Transverse colon (tissue), 4 donors: Measurements from ENCODE around the gene DCBLD2. TPM values are rescaled to one million over a fixed set of nuclear protein-coding genes. Genes with fewer than 3 reads are reported as not detected.

Experiments used
- DNase-seq: peaks from one replicate; pipeline ENCODE4 v3.0.0-alpha.2; 2019
- H3K27ac ChIP-seq, 4 donors: fragments of 200-600 bp; sonication (generic); 2 replicates each; pipeline ENCODE4 v1.5.1; 2016 to 2018; ENCODE audit warnings: inconsistent platforms in 4 of 4
- H3K27me3 ChIP-seq: fragments of 200-600 bp; sonication (generic); 2 replicates; pipeline ENCODE4 v1.5.1; 2017; ENCODE audit warnings: inconsistent platforms
- H3K36me3 ChIP-seq, 4 donors: fragments of 200-600 bp; sonication (generic); 2 replicates each; pipeline ENCODE4 v1.5.1; 2017 to 2019; ENCODE audit warnings: inconsistent platforms in 4 of 4
- H3K4me1 ChIP-seq, 4 donors: fragments of 200-600 bp; sonication (generic); 2 replicates each; pipeline ENCODE4 v1.5.1; 2017 to 2020; ENCODE audit warnings: inconsistent platforms in 4 of 4
- H3K4me3 ChIP-seq, 4 donors: fragments of 200-600 bp; sonication (generic); 1 replicate in 1 of 4; 2 replicates in 3 of 4; pipeline versions ENCODE4 v1.5.1 to v1.6.1; 2017 to 2019; ENCODE audit warnings: inconsistent platforms in 4 of 4
- H3K9me3 ChIP-seq, 2 donors: fragments of 200-600 bp; sonication (generic); 2 replicates each; pipeline ENCODE4 v1.5.1; 2017 to 2019; ENCODE audit warnings: inconsistent platforms in 2 of 2
- CTCF ChIP-seq, 5 experiments: fragments of 200-600 bp in 3 of 5; fragments of 450-650 bp in 2 of 5; sonication (generic) in 3 of 5; IDR thresholded peaks; 1 replicate in 2 of 5; 2 replicates in 3 of 5; pipeline ENCODE4 v1.5.1; 2016 to 2017; ENCODE audit warnings: antibody characterized with exemption in 5 of 5, inconsistent platforms in 3 of 5, mild to moderate bottlenecking in 2 of 5, moderate library complexity in 1 of 5
- EP300 ChIP-seq: sonication (generic); formaldehyde crosslinking; IDR thresholded peaks from one replicate; pipeline ENCODE4 v1.6.1; 2017; ENCODE audit warnings: antibody characterized with exemption, low read depth
- POLR2A ChIP-seq: fragments of 450-650 bp; IDR thresholded peaks from one replicate; pipeline ENCODE4 v1.6.1; 2016; ENCODE audit warnings: antibody characterized with exemption, mild to moderate bottlenecking, moderate library complexity
- POLR2AphosphoS5 ChIP-seq, 3 donors: sonication (generic); formaldehyde crosslinking; IDR thresholded peaks; one replicate each; pipeline ENCODE4 v1.6.1; 2016; ENCODE audit warnings: antibody characterized with exemption in 3 of 3
- WGBS, 2 donors: methylation state at CpG; one replicate each; pipeline ENCODE4 v1.1.5; 2018; ENCODE audit warnings: low coverage in 1 of 2; 5-methylcytosine and 5-hydroxymethylcytosine counted together
- in situ Hi-C, 4 donors: fragments of 200-750 bp; cut with MboI; loops; one replicate each; pipeline versions ENCODE4 v1.15.0 to v1.15.1; 2017; ENCODE audit warnings: low sequenced_read_pairs in 3 of 4, low pct_ligation_motif_present in 1 of 4, low pct_unique_long_range_greater_than_20kb in 1 of 4
- intact Hi-C: fragments of 100-400 bp; cut with DNase I; formaldehyde crosslinking; loops from one replicate; pipeline ENCODE4 v1.15.1; 2023; ENCODE audit warnings: low total_unique reads
- total RNA-seq, 4 donors: library from RNA; depleted of rRNA; stranded (reverse); fragments of >200 nt; gene quantifications; one replicate each; pipeline ENCODE4 v1.1.0, GENCODE V29; 2016

Gene DCBLD2
- total RNA-seq, 4 donors from 2014 or later = 14.3 to 20.6 (median 18.4) TPM

- no peak for DNase-seq
- Histone ChIP-seq H3K27ac (no peak overlapping the region), H3K4me1 (no peaks in the 10 kb centered on the region), H3K27me3 (no peaks in the 10 kb centered on the region), H3K9me3 (peaks cover 0 to 12% of the 10 kb centered on the region in 2 donors), H3K36me3 (no peaks in the 10 kb centered on the region), H3K4me3 (no peak overlapping the region)
- in situ Hi-C loops = no loop called here
- intact Hi-C loops = loop anchor here (5.0 kb wide), 1 partner anchor 313 kb away; no protein-coding TSS in a partner anchor
- no peak for TF ChIP-seq CTCF (IDR thresholded peaks at IDR 0.05)
- no peak for TF ChIP-seq POLR2A
- TF ChIP-seq POLR2AphosphoS5 (IDR thresholded peaks at IDR 0.05) = no peak
Observed at GRCh38 chr3:98930413-98930812, 28.9 kb upstream of the DCBLD2 start.

- Histone ChIP-seq H3K27me3 (no peaks in the 10 kb centered on the region), H3K9me3 (no peaks in the 10 kb centered on the region), H3K4me3 (no peak overlapping the region), H3K4me1 (peaks cover 0 to 6% (median 0%) of the 10 kb centered on the region in 4 donors), H3K36me3 (no peaks in the 10 kb centered on the region), H3K27ac (no peak overlapping the region)
- 59 to 68% methylated on average over 2 of the region's 2 CpGs for WGBS, 2 donors
- no peak for DNase-seq
- in situ Hi-C loops = no loop called here
- TF ChIP-seq POLR2A (no peak), CTCF (IDR thresholded peaks at IDR 0.05) (no peak), POLR2AphosphoS5 (IDR thresholded peaks at IDR 0.05) (no peak), EP300 (no peak)
- intact Hi-C loops = no loop called here
Observed at GRCh38 chr3:98921957-98922356, 20.5 kb upstream of the DCBLD2 start.

GRCh38 chr3:98920166-98920565, 18.7 kb upstream of the DCBLD2 start:
- WGBS, 2 donors = 94 to 96% methylated on average over 2 of the region's 2 CpGs
- intact Hi-C loops = no loop called here
- no peaks in the 10 kb centered on the region for H3K9me3 ChIP-seq
- no peak overlapping the region for H3K4me3 ChIP-seq
- in situ Hi-C loops = no loop called here
- no peak for DNase-seq
- no peak overlapping the region for H3K27ac ChIP-seq
- no peaks in the 10 kb centered on the region for H3K27me3 ChIP-seq
- TF ChIP-seq CTCF (IDR thresholded peaks at IDR 0.05) (no peak), POLR2AphosphoS5 (IDR thresholded peaks at IDR 0.05) (no peak), EP300 (no peak), POLR2A (no peak)
- H3K4me1 ChIP-seq = peaks cover 0 to 6% (median 0%) of the 10 kb centered on the region in 4 donors
- H3K36me3 ChIP-seq = no peaks in the 10 kb centered on the region

GRCh38 chr3:98918586-98918985, 17.1 kb upstream of the DCBLD2 start:
- no peaks in the 10 kb centered on the region for H3K36me3 ChIP-seq
- H3K4me3 ChIP-seq = no peak overlapping the region
- H3K4me1 ChIP-seq = peaks cover 0 to 6% (median 0%) of the 10 kb centered on the region in 4 donors
- in situ Hi-C loops = no loop called here
- H3K9me3 ChIP-seq = no peaks in the 10 kb centered on the region
- no peak for TF ChIP-seq POLR2AphosphoS5 (IDR thresholded peaks at IDR 0.05)
- no peak for TF ChIP-seq EP300
- TF ChIP-seq CTCF (IDR thresholded peaks at IDR 0.05) = no peak
- no peak for TF ChIP-seq POLR2A
- DNase-seq = no peak
- intact Hi-C loops = no loop called here
- H3K27ac ChIP-seq = no peak overlapping the region
- H3K27me3 ChIP-seq = no peaks in the 10 kb centered on the region
